GM21390 (cell line): ENCODE measurements around the gene USP11.
A peak's percentile ranks its signal among the peaks of the same experiment; 100 is the strongest.

Experiments used
- ATAC-seq: cut with Tn5 transposase; IDR thresholded peaks from one replicate; pipeline ENCODE4 v1.9.1; 2021; ENCODE audit not compliant: unreplicated experiment

USP11 gene

DNA sequence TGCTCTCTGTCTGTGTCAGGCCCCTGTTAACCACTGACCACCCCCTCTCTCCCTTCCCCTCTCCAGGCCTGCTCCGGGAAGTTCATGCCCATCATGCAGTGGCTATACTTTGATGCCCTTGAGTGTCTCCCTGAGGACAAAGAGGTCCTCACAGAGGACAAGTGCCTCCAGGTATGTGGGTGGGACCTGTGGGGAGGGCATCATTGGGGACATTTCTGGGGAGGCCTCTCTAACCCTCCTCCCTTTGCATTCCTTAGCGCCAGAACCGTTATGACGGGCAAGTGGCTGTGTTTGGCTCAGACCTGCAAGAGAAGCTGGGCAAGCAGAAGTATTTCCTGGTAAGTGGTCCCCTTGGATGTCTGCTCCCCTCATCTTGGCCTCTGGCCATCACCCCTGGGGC, 29.9 kb upstream of the USP11 start:
- ATAC-seq, result no peak

GRCh38 chrX:47204970-47205369, 27.8 kb upstream of the USP11 start:
- no peak for ATAC-seq

- no peak for ATAC-seq
These were observed 26.5 kb upstream of the USP11 start for GRCh38 chrX:47206316-47206715.

DNA sequence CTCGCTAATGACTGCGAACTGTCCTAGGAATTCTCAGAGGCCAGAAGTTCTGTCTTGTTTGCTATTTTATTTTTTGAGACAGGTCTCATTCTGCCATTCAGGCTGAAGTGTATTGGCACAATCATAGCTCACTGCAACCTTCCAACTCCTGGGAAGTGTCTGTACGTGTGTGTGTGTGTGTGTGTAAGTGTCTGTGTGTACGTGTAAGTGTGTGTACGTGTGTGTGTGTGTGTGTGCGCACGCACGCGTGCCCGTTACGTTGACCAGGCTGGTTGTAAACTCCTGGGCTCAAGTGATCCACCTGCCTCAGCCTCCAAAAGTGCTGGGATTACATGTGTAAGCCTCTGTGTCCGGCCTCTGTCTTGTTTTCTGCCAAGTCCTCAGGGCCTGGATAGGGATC, 24.7 kb upstream of the USP11 start:
- no peak for ATAC-seq

- no peak for ATAC-seq
These were observed 23.1 kb upstream of the USP11 start for GRCh38 chrX:47209508-47210238.

GRCh38 chrX:47210661-47211425, 22.0 kb upstream of the USP11 start:
- ATAC-seq, result no peak

GRCh38 chrX:47212381-47213293, 20.2 kb upstream of the USP11 start:
- no peak for ATAC-seq

DNA sequence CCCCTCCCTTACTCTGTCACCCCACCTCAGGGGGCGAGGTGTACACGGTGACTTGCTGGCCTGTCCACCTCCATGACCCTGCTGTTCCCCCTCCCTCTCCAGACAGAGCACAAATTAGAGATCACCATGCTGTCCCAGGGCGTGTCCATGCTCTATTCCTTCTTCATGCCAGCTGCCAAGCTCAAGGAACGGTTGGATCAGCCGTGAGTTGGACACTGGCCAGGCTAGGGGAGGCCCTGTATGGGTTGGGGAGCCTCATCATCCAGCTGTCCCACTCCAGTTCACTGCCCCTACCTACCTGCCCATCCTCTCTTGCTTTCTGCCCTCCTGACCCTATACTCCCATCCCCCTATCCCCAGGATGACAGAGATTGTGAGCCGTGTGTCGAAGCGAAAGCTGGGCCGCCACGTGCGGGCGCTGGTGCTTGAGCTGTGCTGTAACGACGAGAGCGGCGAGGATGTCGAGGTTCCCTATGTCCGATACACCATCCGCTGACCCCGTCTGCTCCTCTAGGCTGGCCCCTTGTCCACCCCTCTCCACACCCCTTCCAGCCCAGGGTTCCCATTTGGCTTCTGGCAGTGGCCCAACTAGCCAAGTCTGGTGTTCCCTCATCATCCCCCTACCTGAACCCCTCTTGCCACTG, 18.3 kb upstream of the USP11 start:
- no peak for ATAC-seq

- ATAC-seq, result no peak
These were observed 17.4 kb upstream of the USP11 start for GRCh38 chrX:47215291-47215900.

DNA sequence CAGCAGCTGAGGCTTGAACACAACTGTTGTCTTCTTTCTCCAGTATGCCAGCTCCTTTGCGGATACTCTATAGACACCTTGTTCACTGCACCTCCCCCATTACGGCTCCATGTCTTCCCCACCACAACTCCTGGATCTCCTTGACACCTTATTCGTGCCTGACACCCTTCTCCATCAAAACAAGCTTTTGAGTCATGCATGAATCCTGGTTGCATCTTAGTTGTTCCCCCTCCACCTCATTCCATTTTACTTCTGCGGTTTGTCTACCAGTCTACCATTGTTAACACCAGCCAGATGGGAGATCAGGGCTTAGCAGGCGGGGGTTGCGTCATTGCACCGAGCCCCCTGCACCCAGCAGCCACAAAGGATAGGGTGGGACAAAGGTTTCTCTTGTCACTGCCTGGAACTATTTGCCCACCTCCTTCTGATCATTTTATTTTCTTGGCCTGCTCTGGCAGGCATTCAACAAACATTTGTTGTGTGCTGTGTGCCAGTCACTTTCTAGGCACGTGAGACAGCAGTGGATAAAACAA, 16.4 kb upstream of the USP11 start:
- ATAC-seq, result no peak

- ATAC-seq, result no peak
These were observed 15.5 kb upstream of the USP11 start for GRCh38 chrX:47217121-47217851.

DNA sequence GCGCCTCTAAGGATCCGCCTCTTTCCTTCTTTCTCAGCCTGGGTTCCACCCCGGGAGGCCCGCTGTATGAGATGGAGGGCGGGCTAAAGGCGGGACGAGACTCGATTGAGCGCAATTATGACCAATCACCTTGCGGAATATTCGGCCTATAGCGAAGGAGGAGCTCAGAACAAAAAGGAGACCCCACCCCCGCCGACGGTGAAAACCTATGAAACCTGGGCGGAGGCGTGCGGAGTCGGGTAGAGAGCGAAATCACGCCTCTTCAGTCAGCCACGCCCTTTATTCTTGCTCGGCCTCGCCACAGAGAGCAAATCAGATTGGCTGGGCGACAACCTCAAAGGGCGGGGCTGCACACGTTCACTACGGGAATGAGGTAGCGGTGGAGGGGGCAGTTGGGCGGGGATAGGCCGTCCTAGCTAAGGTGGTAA, 14.9 kb upstream of the USP11 start:
- ATAC-seq, result peak; percentile 89

GRCh38 chrX:47218280-47218919, 14.4 kb upstream of the USP11 start, which contains the start of gene CDK16:
TSS of gene CDK16 (plus strand) at chrX:47218681. CDS start at chrX:47223558, 4,877 bp downstream.
- peak; percentile 34 for ATAC-seq

- no peak for ATAC-seq
These were observed 13.6 kb upstream of the USP11 start for GRCh38 chrX:47218920-47219815.

DNA sequence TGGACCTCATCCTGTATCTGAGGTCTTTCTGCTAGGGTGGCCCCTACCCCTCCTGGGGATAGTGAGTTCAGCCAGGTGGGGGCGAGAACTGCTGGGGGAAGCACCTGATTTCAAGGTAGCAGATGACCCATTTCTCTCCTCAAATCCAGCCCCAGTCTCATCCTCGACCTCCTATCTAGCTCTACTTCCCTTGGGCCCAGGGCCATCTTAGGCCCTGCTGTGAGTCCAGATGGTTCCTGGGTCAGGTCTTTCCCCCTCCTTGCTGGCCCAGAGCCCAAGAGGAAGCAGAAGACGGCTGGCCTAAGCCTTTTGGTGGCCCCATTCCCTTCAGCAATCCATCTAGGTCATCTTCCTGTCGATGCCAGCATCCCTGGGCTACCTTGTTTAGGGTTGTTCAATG, 11.1 kb upstream of the USP11 start:
- ATAC-seq, result no peak

- no peak for ATAC-seq
These were observed 10.0 kb upstream of the USP11 start for GRCh38 chrX:47222751-47223350.

DNA sequence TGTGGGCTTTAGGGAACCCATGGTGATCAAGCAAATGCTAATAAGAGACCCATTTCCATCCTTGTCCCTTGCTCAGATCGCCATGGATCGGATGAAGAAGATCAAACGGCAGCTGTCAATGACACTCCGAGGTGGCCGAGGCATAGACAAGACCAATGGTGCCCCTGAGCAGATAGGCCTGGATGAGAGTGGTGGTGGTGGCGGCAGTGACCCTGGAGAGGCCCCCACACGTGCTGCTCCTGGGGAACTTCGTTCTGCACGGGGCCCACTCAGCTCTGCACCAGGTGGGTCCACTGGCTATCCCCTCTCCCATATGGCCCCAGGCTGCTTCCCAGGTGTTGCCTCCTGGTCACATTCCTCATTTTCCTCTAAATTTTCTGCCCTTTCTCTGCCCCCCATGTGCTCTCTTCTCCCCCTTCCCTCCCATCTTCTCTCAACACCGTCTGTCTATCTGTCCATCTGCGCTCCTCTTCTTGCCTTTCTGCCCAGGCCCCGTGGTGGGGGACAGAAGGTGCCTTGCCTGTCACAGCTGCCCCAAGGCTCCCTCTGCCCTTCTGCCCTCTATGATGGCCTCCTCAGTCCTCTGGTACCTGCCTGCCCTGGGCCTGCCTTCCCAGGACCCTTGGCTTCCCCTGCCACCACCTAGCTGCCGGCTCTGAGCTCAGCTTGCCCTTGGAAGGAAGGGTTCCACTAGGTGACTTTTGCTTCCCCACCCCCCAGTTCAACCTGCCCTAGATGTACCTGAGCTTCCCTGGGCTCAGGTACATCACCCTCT, 9.1 kb upstream of the USP11 start:
- ATAC-seq, result no peak
